Kidney (tissue), 22 donors: ENCODE data around the gene CNTD1. TPM values are rescaled to one million over a fixed set of nuclear protein-coding genes. Genes with fewer than 3 reads are reported as not detected.

Experiments used
- DNase-seq, 5 donors: peaks; one replicate each; pipeline ENCODE4 v3.0.0-alpha.2; 2013 to 2020
- FAIRE-seq: peaks from 2 replicates; lab custom pipeline; 2012; peaks lifted over from hg19 to GRCh38; lab: Jason Lieb, UNC
- H3K27ac ChIP-seq, 2 donors: one replicate each; pipeline ENCODE4 v1.7.0; 2013; ENCODE audit warnings: low read depth in 2 of 2, low read length in 2 of 2, inconsistent platforms in 1 of 2
- H3K27me3 ChIP-seq: one replicate; pipeline ENCODE4 v1.7.1; 2013; ENCODE audit warnings: low read length, inconsistent platforms; ENCODE audit not compliant: control insufficient read depth, insufficient read depth
- H3K36me3 ChIP-seq, 3 donors: one replicate each; pipeline versions ENCODE4 v1.7.0 to v1.7.1; 2013; ENCODE audit warnings: low read length in 3 of 3, control low read depth in 1 of 3, inconsistent platforms in 1 of 3; ENCODE audit not compliant: insufficient read depth in 3 of 3, control insufficient read depth in 2 of 3
- H3K4me1 ChIP-seq, 3 donors: one replicate each; pipeline versions ENCODE4 v1.7.0 to v1.7.1; 2013; ENCODE audit warnings: low read length in 3 of 3, inconsistent platforms in 1 of 3, low read depth in 1 of 3; ENCODE audit not compliant: control insufficient read depth in 2 of 3, insufficient read depth in 2 of 3
- H3K4me3 ChIP-seq, 3 donors: one replicate each; pipeline versions ENCODE4 v1.7.0 to v1.8.1; 2013; ENCODE audit warnings: low read length in 3 of 3, control low read depth in 1 of 3, inconsistent platforms in 1 of 3
- H3K9ac ChIP-seq, 3 donors: one replicate each; pipeline versions ENCODE4 v1.7.0 to v1.7.1; 2013; ENCODE audit warnings: low read length in 3 of 3, control low read depth in 1 of 3, inconsistent platforms in 1 of 3
- H3K9me3 ChIP-seq, 3 donors: one replicate each; pipeline versions ENCODE4 v1.7.0 to v1.7.1; 2013; ENCODE audit warnings: low read length in 3 of 3, control low read depth in 1 of 3, inconsistent platforms in 1 of 3; ENCODE audit not compliant: control insufficient read depth in 2 of 3, insufficient read depth in 1 of 3
- intact Hi-C: fragments of 100-400 bp; cut with DNase I; formaldehyde crosslinking; loops from one replicate; pipeline ENCODE4 v1.11.1; 2022
- long read RNA-seq, 10 donors: library from polyadenylated mRNA in 1 of 10; unstranded in 1 of 10; transcript quantifications; one replicate each; pipeline ENCODE4 v2.0.0 and lab custom pipeline, GENCODE V29; 2021 to 2026
- polyA plus RNA-seq: library from polyadenylated mRNA; stranded (reverse); fragments of 350-450 nt; fragmentation: Illumina TruSeq; extraction: RNeasy Lipid Tissue Mini Kit (QIAGEN cat#74804); gene quantifications from one replicate; pipeline ENCODE4 v1.2.3, GENCODE V29; 2014; ENCODE audit warnings: low read depth, low replicate concordance; ENCODE audit not compliant: insufficient read depth
- total RNA-seq: library from RNA; stranded (reverse); fragmentation: NEBNext Ultra II Directional; extraction: Animal tissue kit (Norgen Biotek cat#: 25700); gene quantifications from one replicate; pipeline ENCODE4 v1.2.1, GENCODE V29; 2021
- TF ChIP-seq, protein P1 (sequence below): IDR thresholded peaks from 3 replicates; pipeline ENCODE4 v1.5.1; 2012; ENCODE audit warnings: mild to moderate bottlenecking, moderate library complexity, borderline replicate concordance; ENCODE audit not compliant: insufficient read depth; ENCODE audit errors: extremely low read depth
- donor health status: control.
- donor health status: control.
- donor health status: control.
- donor health status: control.
- donor health status: control.
- donor health status: DM: yes; HTN: yes; CAD: no.
- donor health status: Normal renal cell carcinoma (clear cell type).

Gene CNTD1, protein sequence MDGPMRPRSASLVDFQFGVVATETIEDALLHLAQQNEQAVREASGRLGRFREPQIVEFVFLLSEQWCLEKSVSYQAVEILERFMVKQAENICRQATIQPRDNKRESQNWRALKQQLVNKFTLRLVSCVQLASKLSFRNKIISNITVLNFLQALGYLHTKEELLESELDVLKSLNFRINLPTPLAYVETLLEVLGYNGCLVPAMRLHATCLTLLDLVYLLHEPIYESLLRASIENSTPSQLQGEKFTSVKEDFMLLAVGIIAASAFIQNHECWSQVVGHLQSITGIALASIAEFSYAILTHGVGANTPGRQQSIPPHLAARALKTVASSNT
- total RNA-seq (0.60 TPM), polyA plus RNA-seq (0.95 TPM)
- long read RNA-seq, donor 1: 0 reads
- long read RNA-seq, donor 2, partial matches to known transcripts: 8 of 21 reads
- long read RNA-seq, donor 2, other reads (novel, unspliced or antisense): 13 of 21 reads
- long read RNA-seq, donor 3: 0 reads
- long read RNA-seq, donor 4: 0 reads
- long read RNA-seq, donor 5: 0 reads
- long read RNA-seq, donor 6: 0 reads
- long read RNA-seq, donor 7, partial matches to known transcripts: 0 of 1 reads
- long read RNA-seq, donor 7, other reads (novel, unspliced or antisense): 1 of 1 reads
- long read RNA-seq, donor 8: 0 reads
- long read RNA-seq, donor 9, partial matches to known transcripts: 9 of 9 reads
- long read RNA-seq, donor 9, other reads (novel, unspliced or antisense): 0 of 9 reads
- long read RNA-seq, donor 10: 0 reads

DNA sequence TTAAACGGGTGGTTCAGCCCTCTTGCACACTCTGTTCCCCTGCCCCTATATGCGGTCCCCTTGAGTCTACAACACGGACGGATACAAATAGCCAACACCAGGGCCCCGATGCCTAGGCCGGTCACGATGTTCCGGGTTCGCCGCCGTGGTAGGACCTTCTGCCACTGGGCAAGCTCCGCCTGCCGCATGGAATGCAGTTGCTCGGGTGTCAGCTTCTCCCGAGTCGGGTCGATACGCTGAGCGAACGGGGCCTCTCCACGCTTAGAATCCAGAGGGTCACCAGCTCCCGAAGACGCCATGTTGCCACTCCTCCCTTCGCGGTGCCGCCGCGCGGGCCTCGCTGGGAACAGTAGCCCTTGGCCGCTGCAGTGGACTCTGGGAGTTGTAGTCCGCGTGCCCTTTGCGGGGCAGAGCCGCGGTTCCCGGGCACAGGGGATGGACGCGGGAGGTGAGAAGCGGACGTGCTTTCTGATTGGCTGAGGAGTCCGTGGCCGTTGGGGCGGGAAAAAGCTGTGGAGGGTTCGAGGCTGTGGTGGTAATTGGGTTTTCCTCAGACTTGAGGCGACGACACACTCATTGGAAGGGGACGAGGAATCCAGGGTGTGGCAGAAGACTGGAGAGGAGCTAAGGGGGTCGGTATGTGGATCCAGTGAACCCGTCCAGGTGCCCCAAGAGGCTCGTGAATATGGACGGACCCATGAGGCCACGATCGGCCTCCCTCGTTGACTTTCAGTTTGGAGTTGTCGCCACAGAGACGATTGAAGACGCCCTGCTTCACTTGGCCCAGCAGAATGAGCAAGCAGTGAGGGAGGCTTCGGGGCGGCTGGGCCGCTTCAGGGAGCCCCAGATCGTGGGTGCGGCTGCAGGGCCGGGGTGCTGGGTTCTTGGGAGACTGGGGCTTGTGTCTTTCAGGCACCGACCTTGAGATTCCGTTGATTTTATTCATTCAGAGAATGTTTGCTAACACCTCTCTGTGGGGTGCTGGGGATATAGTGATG, at the start of gene CNTD1, which contains the start of gene COA3:
Gene CNTD1 (plus strand): TSS at position 479 of the 998 bp plus-strand sequence. CDS start 207 bp downstream, at position 686.
Gene COA3 (minus strand): TSS at position 322 of the 998 bp plus-strand sequence. CDS start 23 bp downstream, at position 299.
- Histone ChIP-seq H3K4me3 (peak within 1 kb of the TSS; percentile 93 to 95 (median 94)), H3K9me3 (no peaks in the 10 kb centered on the region), H3K27me3 (no peaks in the 10 kb centered on the region), H3K27ac (peak within 1 kb of the TSS; percentile 90 to 97), H3K36me3 (no peaks in the 10 kb centered on the region), H3K9ac (peak within 1 kb of the TSS; percentile 92 to 97 (median 95)), H3K4me1 (peaks cover 0 to 21% (median 13%) of the 10 kb centered on the region in 3 donors)
- intact Hi-C loops: no loop called here
- FAIRE-seq (no peak), DNase-seq (peak; percentile 90 to 95 (median 94))
- TF ChIP-seq, protein P1, sequence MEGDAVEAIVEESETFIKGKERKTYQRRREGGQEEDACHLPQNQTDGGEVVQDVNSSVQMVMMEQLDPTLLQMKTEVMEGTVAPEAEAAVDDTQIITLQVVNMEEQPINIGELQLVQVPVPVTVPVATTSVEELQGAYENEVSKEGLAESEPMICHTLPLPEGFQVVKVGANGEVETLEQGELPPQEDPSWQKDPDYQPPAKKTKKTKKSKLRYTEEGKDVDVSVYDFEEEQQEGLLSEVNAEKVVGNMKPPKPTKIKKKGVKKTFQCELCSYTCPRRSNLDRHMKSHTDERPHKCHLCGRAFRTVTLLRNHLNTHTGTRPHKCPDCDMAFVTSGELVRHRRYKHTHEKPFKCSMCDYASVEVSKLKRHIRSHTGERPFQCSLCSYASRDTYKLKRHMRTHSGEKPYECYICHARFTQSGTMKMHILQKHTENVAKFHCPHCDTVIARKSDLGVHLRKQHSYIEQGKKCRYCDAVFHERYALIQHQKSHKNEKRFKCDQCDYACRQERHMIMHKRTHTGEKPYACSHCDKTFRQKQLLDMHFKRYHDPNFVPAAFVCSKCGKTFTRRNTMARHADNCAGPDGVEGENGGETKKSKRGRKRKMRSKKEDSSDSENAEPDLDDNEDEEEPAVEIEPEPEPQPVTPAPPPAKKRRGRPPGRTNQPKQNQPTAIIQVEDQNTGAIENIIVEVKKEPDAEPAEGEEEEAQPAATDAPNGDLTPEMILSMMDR: no peak

DNA sequence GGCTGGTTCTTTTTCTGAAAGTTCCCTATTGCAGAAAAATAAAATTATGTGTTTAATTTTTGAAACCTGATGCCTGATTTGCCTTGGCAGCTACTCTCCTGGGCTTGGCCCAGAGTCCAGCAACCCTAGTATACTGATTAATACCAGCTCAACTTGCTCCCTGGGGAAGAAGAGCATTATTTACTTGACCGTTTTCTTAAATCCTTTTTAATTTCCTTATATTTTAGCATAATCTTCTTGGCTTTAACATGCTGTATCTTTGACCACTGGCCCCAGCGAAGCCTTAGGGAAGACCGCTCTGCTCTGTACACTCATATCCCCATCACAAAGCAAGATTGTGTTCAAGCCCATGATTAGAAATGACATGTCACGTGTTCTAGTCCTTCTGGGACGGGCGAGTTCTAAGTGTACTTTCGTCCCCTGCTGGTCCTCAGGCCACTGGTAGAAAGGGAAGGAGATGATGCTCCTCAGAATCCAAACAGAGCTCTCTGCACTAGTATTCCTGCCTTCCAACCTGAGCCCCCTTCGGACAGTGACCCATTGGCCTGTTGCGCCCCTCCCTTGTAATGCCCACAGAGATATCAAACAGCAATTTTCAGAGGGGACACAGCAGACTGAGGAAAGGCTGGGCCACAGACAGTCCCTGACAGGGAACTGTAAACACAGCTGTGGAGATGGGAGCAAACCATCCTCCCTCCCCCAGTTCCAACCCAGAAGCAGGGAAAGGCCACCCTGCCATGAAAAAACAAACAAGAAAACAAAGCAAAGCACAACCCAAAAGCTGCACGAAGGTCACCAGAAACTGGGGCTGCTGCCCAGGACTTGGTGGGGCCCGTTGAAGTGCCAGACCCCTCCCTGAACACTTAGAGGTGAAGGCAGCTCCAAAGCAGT, 49.5 kb upstream of the CNTD1 start:
- DNase-seq (no peak), FAIRE-seq (no peak)
- no peaks in the 10 kb centered on the region for H3K9me3 ChIP-seq
- peaks cover 4 to 13% (median 10%) of the 10 kb centered on the region in 3 donors for H3K4me1 ChIP-seq
- no peaks in the 10 kb centered on the region for H3K36me3 ChIP-seq
- no peak overlapping the region for H3K9ac ChIP-seq
- no peaks in the 10 kb centered on the region for H3K27me3 ChIP-seq
- TF ChIP-seq, protein P1: no peak
- H3K4me3 ChIP-seq: no peak overlapping the region
- intact Hi-C loops: no loop called here
- no peak overlapping the region for H3K27ac ChIP-seq
